ENCODE results near the gene OR11G2. TPM values are rescaled to one million over a fixed set of nuclear protein-coding genes. Genes with fewer than 3 reads are reported as not detected.
"Not testable (repeated sequence)": the region's sequence is repeated elsewhere in the genome, so short reads cannot be mapped to it uniquely, and the experiment has no call there.

The OR11G2 gene
- total RNA-seq, 1 donor from 2014 or later, result not detected

DNA sequence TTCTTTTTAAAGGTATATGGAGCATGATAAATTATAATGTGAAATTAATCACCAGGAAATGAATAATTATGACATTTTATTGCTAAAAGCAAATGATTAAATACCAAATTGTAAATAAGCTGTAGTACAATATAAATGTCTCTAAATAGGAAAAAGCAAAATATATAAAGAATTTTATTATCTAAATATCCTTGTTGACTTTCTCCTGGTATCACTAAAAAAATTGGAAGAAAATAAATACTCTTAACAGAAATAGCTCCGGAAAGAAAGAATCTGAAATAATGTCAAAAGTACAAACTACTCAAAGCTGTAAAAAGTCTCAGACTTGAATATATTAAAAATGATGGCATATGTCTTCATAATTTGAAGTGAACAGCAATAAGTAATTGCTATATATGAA, 38.0 kb downstream of the OR11G2 start, which contains the start of gene OR11H7:
Gene OR11H7, plus strand, starts transcription at position 301 of the 400 bp plus-strand sequence.
- DNase-seq, result no peak

DNA sequence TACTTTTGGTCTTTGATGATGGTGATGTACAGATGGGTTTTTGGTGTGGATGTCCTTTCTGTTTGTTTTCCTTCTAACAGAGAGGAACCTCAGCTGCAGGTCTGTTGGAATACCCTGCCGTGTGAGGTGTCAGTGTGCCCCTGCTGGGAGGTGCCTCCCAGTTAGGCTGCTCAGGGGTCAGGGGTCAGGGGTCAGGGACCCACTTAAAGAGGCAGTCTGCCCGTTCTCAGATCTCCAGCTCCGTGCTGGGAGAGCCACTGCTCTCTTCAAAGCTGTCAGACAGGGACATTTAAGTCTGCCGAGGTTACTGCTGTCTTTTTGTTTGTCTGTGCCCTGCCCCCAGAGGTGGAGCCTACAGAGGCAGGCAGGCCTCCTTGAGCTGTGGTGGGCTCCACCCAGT, 44.7 kb downstream of the OR11G2 start:
- not testable (repeated sequence) for DNase-seq

GRCh38 chr14:20247646-20248246, 57.0 kb downstream of the OR11G2 start:
- DNase-seq, result no peak

Small RNA genes lying within 50 kb of the gene (small RNA-seq; reads per million reads assigned to genes)
- not detected for gene GTF2IP22 (ENCODE audit: low replicate concordance)

Other genes starting within 250 kb of the OR11G2 start
- gene OR4K15, start 215.3 kb upstream of the OR11G2 start, total RNA-seq, result not detected
- gene OR4Q2, start 188.7 kb upstream of the OR11G2 start, total RNA-seq, result not detected
- gene OR4K14, start 171.6 kb upstream of the OR11G2 start, total RNA-seq, result not detected
- gene OR4K13, start 154.9 kb upstream of the OR11G2 start, total RNA-seq, result not detected
- not detected for gene OR4L1, start 130.9 kb upstream of the OR11G2 start, total RNA-seq
- not detected for gene OR4K17, start 80.2 kb upstream of the OR11G2 start, total RNA-seq
- gene OR4N5, start 52.1 kb upstream of the OR11G2 start, total RNA-seq, result not detected
- gene OR11H6, start 32.8 kb downstream of the OR11G2 start, total RNA-seq, result not detected
- not detected for gene OR11H7, start 38.1 kb downstream of the OR11G2 start, total RNA-seq
- not detected for gene OR11H4, start 48.4 kb downstream of the OR11G2 start, total RNA-seq
- gene TTC5, start 115.1 kb downstream of the OR11G2 start, total RNA-seq, result 17.7 TPM
- gene CCNB1IP1, start 142.4 kb downstream of the OR11G2 start, total RNA-seq, result 59.9 TPM
- 17.0 TPM for gene PARP2, start 152.7 kb downstream of the OR11G2 start, total RNA-seq
- gene TEP1, start 222.6 kb downstream of the OR11G2 start, total RNA-seq, result 14.7 TPM
- gene KLHL33, start 245.3 kb downstream of the OR11G2 start, total RNA-seq, result 0.30 TPM